ENCODE results near the gene FHDC1.

Gene FHDC1

GRCh38 chr4:152983221-152983620 lies 47.1 kb downstream of the FHDC1 start:
- DNase-seq (ENCODE audit: low read depth), result no peak
- TF ChIP-seq CTCF (IDR thresholded peaks at IDR 0.05; ENCODE audit: low read depth, low read length, missing control alignments), result no peak
- no peak overlapping the region for H3K4me3 ChIP-seq (ENCODE audit: low read depth, low read length)
- in situ Hi-C loops (cut with HindIII; ENCODE audit: low sequenced_read_pairs), result no loop called here

- DNase-seq (ENCODE audit: low read depth), result peak; percentile 65
- no peak for TF ChIP-seq CTCF (IDR thresholded peaks at IDR 0.05; ENCODE audit: low read depth, low read length, missing control alignments)
- no peak overlapping the region for H3K4me3 ChIP-seq (ENCODE audit: low read depth, low read length)
- in situ Hi-C loops (cut with HindIII; ENCODE audit: low sequenced_read_pairs), result no loop called here
Observed at GRCh38 chr4:152983774-152984411, 47.8 kb downstream of the FHDC1 start.

- no peak for TF ChIP-seq CTCF (IDR thresholded peaks at IDR 0.05; ENCODE audit: low read depth, low read length, missing control alignments)
- H3K4me3 ChIP-seq (ENCODE audit: low read depth, low read length), result no peak overlapping the region
- in situ Hi-C loops (cut with HindIII; ENCODE audit: low sequenced_read_pairs), result no loop called here
- DNase-seq (ENCODE audit: low read depth), result no peak
Observed at GRCh38 chr4:152988721-152989553, 52.8 kb downstream of the FHDC1 start.

- DNase-seq (ENCODE audit: low read depth), result no peak
- H3K4me3 ChIP-seq (ENCODE audit: low read depth, low read length), result no peak overlapping the region
- in situ Hi-C loops (cut with HindIII; ENCODE audit: low sequenced_read_pairs), result no loop called here
- no peak for TF ChIP-seq CTCF (IDR thresholded peaks at IDR 0.05; ENCODE audit: low read depth, low read length, missing control alignments)
Observed at GRCh38 chr4:152989554-152989970, 53.4 kb downstream of the FHDC1 start.

- TF ChIP-seq CTCF (IDR thresholded peaks at IDR 0.05; ENCODE audit: low read depth, low read length, missing control alignments), result no peak
- no peak overlapping the region for H3K4me3 ChIP-seq (ENCODE audit: low read depth, low read length)
- in situ Hi-C loops (cut with HindIII; ENCODE audit: low sequenced_read_pairs), result no loop called here
- DNase-seq (ENCODE audit: low read depth), result no peak
Observed at GRCh38 chr4:152990471-152991131, 54.5 kb downstream of the FHDC1 start.

- in situ Hi-C loops (cut with HindIII; ENCODE audit: low sequenced_read_pairs), result no loop called here
- no peak for DNase-seq (ENCODE audit: low read depth)
- H3K4me3 ChIP-seq (ENCODE audit: low read depth, low read length), result no peak overlapping the region
- TF ChIP-seq CTCF (IDR thresholded peaks at IDR 0.05; ENCODE audit: low read depth, low read length, missing control alignments), result no peak
Observed at GRCh38 chr4:152991398-152991797, 55.3 kb downstream of the FHDC1 start.

Measured in astrocyte of the cerebellum (primary cell).